OCI-LY1 (cell line): Measurements from ENCODE around the gene FAP.

Source experiments
- H2AFZ ChIP-seq: fragments of 200-600 bp; sonication (generic), shearing (Covaris generic); 2 replicates; pipeline ENCODE4 v1.6.0; 2014; ENCODE audit warnings: antibody characterized with exemption, mild to moderate bottlenecking, low read length
- H3F3A ChIP-seq: fragments of 200-600 bp; sonication (generic), shearing (Covaris generic); 2 replicates; pipeline ENCODE4 v1.6.0; 2014; ENCODE audit warnings: mild to moderate bottlenecking, antibody characterized with exemption, low read length, moderate library complexity; ENCODE audit not compliant: insufficient read depth
- H3K27ac ChIP-seq: fragments of 200-600 bp; sonication (generic); 2 replicates; pipeline ENCODE4 v1.5.1; 2014; ENCODE audit warnings: low read length, mixed run types, mild to moderate bottlenecking, low read depth; ENCODE audit not compliant: poor library complexity, severe bottlenecking
- H3K27me3 ChIP-seq: fragments of 200-600 bp; sonication (generic); 2 replicates; pipeline ENCODE4 v1.6.0; 2014; ENCODE audit warnings: antibody characterized with exemption, mild to moderate bottlenecking, low read length, moderate library complexity; ENCODE audit not compliant: insufficient read depth
- H3K36me3 ChIP-seq: fragments of 200-600 bp; sonication (generic); 2 replicates; pipeline ENCODE4 v1.6.1; 2014; ENCODE audit warnings: mild to moderate bottlenecking, antibody characterized with exemption, low read length, moderate library complexity, mixed read lengths; ENCODE audit not compliant: insufficient read depth
- H3K4me1 ChIP-seq: fragments of 200-600 bp; sonication (generic); 2 replicates; pipeline ENCODE4 v1.5.1; 2014; ENCODE audit warnings: mild to moderate bottlenecking, low read length, moderate library complexity; ENCODE audit not compliant: insufficient read depth, severe bottlenecking
- H3K4me2 ChIP-seq: fragments of 200-600 bp; sonication (generic), shearing (Covaris generic); 2 replicates; pipeline ENCODE4 v1.6.1; 2014; ENCODE audit warnings: low read length
- H3K4me3 ChIP-seq: fragments of 200-600 bp; sonication (generic); 2 replicates; pipeline ENCODE4 v1.5.1; 2014; ENCODE audit warnings: low read length, low read depth, mild to moderate bottlenecking, mixed read lengths; ENCODE audit not compliant: poor library complexity, severe bottlenecking
- H3K79me2 ChIP-seq: fragments of 200-600 bp; shearing (Covaris generic); 2 replicates; pipeline ENCODE4 v1.6.1; 2016; ENCODE audit warnings: mixed run types, low read length, mixed read lengths; ENCODE audit not compliant: insufficient read depth
- H3K9ac ChIP-seq: fragments of 200-600 bp; sonication (generic), shearing (Covaris generic); 2 replicates; pipeline ENCODE4 v1.6.1; 2014; ENCODE audit warnings: mild to moderate bottlenecking, low read length, mixed read lengths
- H3K9me2 ChIP-seq: fragments of 200-600 bp; sonication (generic), shearing (Covaris generic); 2 replicates; pipeline ENCODE4 v1.6.1; 2014; ENCODE audit warnings: low read depth, mild to moderate bottlenecking, low read length, mixed read lengths
- H3K9me3 ChIP-seq: fragments of 200-600 bp; shearing (Covaris generic); 2 replicates; pipeline ENCODE4 v1.6.1; 2014; ENCODE audit warnings: low read length, mixed read lengths
- H4K20me1 ChIP-seq: fragments of 200-600 bp; sonication (generic), shearing (Covaris generic); 2 replicates; pipeline ENCODE4 v1.6.0; 2016; ENCODE audit warnings: mild to moderate bottlenecking, low read length; ENCODE audit not compliant: insufficient read depth
- EZH2 ChIP-seq: fragments of 200-600 bp; sonication (generic), shearing (Covaris generic); IDR thresholded peaks from 2 replicates; pipeline ENCODE4 v1.8.0; 2017; ENCODE audit warnings: borderline replicate concordance, mixed run types, mild to moderate bottlenecking, antibody characterized with exemption, low read length, moderate library complexity, mixed read lengths
- TF ChIP-seq, protein P1 (sequence below): fragments of 200-600 bp; sonication (generic), shearing (Covaris generic); IDR thresholded peaks from 2 replicates; pipeline ENCODE4 v1.5.1; 2017; ENCODE audit warnings: mild to moderate bottlenecking, antibody characterized with exemption, low read length, moderate library complexity, mixed read lengths

FAP gene

GRCh38 chr2:162241571-162241970 is 1.7 kb downstream of the FAP start:
- Histone ChIP-seq H3F3A (no peaks in the 10 kb centered on the region), H3K4me3 (no peak overlapping the region), H3K9me3 (no peaks in the 10 kb centered on the region), H4K20me1 (no peaks in the 10 kb centered on the region), H3K27ac (no peak overlapping the region), H3K27me3 (no peaks in the 10 kb centered on the region), H3K4me2 (no peak overlapping the region), H2AFZ (no peak overlapping the region), H3K4me1 (no peaks in the 10 kb centered on the region), H3K36me3 (no peaks in the 10 kb centered on the region), H3K9me2 (no peaks in the 10 kb centered on the region), H3K79me2 (no peaks in the 10 kb centered on the region), H3K9ac (no peak overlapping the region)
- TF ChIP-seq EZH2 = no peak
- TF ChIP-seq, protein P1, sequence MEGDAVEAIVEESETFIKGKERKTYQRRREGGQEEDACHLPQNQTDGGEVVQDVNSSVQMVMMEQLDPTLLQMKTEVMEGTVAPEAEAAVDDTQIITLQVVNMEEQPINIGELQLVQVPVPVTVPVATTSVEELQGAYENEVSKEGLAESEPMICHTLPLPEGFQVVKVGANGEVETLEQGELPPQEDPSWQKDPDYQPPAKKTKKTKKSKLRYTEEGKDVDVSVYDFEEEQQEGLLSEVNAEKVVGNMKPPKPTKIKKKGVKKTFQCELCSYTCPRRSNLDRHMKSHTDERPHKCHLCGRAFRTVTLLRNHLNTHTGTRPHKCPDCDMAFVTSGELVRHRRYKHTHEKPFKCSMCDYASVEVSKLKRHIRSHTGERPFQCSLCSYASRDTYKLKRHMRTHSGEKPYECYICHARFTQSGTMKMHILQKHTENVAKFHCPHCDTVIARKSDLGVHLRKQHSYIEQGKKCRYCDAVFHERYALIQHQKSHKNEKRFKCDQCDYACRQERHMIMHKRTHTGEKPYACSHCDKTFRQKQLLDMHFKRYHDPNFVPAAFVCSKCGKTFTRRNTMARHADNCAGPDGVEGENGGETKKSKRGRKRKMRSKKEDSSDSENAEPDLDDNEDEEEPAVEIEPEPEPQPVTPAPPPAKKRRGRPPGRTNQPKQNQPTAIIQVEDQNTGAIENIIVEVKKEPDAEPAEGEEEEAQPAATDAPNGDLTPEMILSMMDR = no peak

DNA sequence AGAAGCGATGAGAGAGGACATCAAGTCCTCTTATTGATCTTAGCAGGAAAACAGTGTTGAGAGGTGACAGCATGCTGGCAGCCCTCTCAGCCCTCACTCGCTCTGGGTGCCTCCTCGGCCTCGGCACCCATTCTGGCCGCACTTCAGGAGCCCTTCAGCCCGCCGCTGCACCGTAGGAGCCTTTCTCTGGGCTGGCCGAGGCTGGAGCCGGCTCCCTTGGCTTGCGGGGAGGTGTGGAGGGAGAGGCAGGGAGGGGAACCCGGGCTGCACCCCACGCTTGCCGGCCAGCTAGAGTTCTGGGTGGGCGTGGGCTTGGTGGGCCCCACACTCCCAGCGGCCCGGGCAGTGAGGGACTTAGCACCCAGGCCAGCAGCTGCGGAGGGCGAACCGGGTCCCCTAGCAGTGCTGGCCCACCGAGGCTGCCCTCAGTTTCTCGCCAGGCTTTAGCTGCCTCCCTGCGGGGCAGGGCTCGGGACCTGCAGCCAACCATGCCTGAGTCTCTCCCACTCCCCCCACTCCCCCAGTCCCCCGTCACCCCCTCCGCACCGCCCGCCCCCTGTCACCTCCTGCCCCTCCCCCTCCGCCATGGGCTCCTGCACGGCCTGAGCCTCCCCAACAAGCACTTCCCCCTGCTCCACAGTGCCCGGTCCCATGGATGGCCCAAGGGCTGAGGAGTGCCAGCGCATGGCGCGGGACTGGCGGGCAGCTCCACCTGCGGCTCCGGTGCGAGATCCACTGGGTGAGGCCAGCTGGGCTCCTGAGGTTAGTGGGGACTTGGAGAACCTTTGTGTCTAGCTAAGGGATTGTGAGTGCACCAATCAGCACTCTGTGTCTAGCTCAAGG is 8.4 kb downstream of the FAP start:
- H4K20me1 ChIP-seq = no peaks in the 10 kb centered on the region

GRCh38 chr2:162233197-162233596 is 10.0 kb downstream of the FAP start:
- Histone ChIP-seq H3K79me2 (no peaks in the 10 kb centered on the region), H3K4me1 (no peaks in the 10 kb centered on the region), H3K4me3 (no peak overlapping the region), H3F3A (no peaks in the 10 kb centered on the region), H2AFZ (no peak overlapping the region), H3K9ac (no peak overlapping the region), H3K36me3 (no peaks in the 10 kb centered on the region), H3K27me3 (no peaks in the 10 kb centered on the region; the same call in 1 of the 2 replicates), H3K4me2 (no peak overlapping the region), H4K20me1 (no peaks in the 10 kb centered on the region), H3K9me2 (no peaks in the 10 kb centered on the region), H3K9me3 (no peaks in the 10 kb centered on the region), H3K27ac (no peak overlapping the region)
- TF ChIP-seq, protein P1 = no peak
- TF ChIP-seq EZH2 = no peak

More for the DNA sequence above, 8.4 kb downstream of the FAP start:
- TF ChIP-seq EZH2 = no peak
- TF ChIP-seq, protein P1 = no peak
- no peak overlapping the region for H3K27ac ChIP-seq
- H3K4me2 ChIP-seq = no peak overlapping the region
- no peaks in the 10 kb centered on the region for H3K4me1 ChIP-seq
- no peaks in the 10 kb centered on the region; the same call in 1 of the 2 replicates for H3K27me3 ChIP-seq
- no peaks in the 10 kb centered on the region for H3F3A ChIP-seq
- no peak overlapping the region for H3K4me3 ChIP-seq
- H3K79me2 ChIP-seq = no peaks in the 10 kb centered on the region
- no peaks in the 10 kb centered on the region for H3K9me2 ChIP-seq
- H3K36me3 ChIP-seq = no peaks in the 10 kb centered on the region
- no peak overlapping the region for H2AFZ ChIP-seq
- H3K9me3 ChIP-seq = no peaks in the 10 kb centered on the region
- H3K9ac ChIP-seq = no peak overlapping the region
